Anterior cingulate cortex (tissue), 58 donors: ENCODE measurements around the gene FRRS1L.

ENCODE experiments used
- DNase-seq, 58 donors: peaks; one replicate each; lab custom pipeline; 2025; lab: John Stamatoyannopoulos, UW

FRRS1L gene

GRCh38 chr9:109110329-109111021 lies 56.6 kb downstream of the FRRS1L start:
- DNase-seq = no peak

GRCh38 chr9:109109967-109110328 lies 57.1 kb downstream of the FRRS1L start:
- no peak for DNase-seq

GRCh38 chr9:109108318-109108717 lies 58.7 kb downstream of the FRRS1L start:
- DNase-seq = no peak

GRCh38 chr9:109107402-109108240 lies 59.4 kb downstream of the FRRS1L start:
- no peak for DNase-seq

GRCh38 chr9:109101810-109102209 lies 65.2 kb downstream of the FRRS1L start:
- DNase-seq = no peak

- no peak for DNase-seq
Measured at GRCh38 chr9:109101202-109101595, 65.8 kb downstream of the FRRS1L start.

- no peak for DNase-seq
Measured at GRCh38 chr9:109100543-109101201, 66.4 kb downstream of the FRRS1L start.

GRCh38 chr9:109098960-109099308 lies 68.1 kb downstream of the FRRS1L start:
- peak in 2 of 58 donors; percentile 5 to 26 for DNase-seq

- DNase-seq = peak in 8 of 58 donors; percentile 3 to 28 (median 16)
Measured at GRCh38 chr9:109098171-109098959, 68.7 kb downstream of the FRRS1L start.

- DNase-seq = no peak
Measured at GRCh38 chr9:109097146-109097545, 69.9 kb downstream of the FRRS1L start.

- no peak for DNase-seq
Measured at GRCh38 chr9:109095321-109095720, 71.7 kb downstream of the FRRS1L start.

- DNase-seq = no peak
Measured at GRCh38 chr9:109094268-109094667, 72.8 kb downstream of the FRRS1L start.

- DNase-seq = no peak
Measured at GRCh38 chr9:109092587-109092986, 74.5 kb downstream of the FRRS1L start.

GRCh38 chr9:109092051-109092580 lies 74.9 kb downstream of the FRRS1L start:
- DNase-seq = no peak

GRCh38 chr9:109088221-109088620 lies 78.8 kb downstream of the FRRS1L start:
- no peak for DNase-seq

GRCh38 chr9:109087795-109088194 lies 79.3 kb downstream of the FRRS1L start:
- DNase-seq = no peak

GRCh38 chr9:109086221-109086620 lies 80.8 kb downstream of the FRRS1L start:
- DNase-seq = no peak

- DNase-seq = no peak
Measured at GRCh38 chr9:109085510-109085909, 81.5 kb downstream of the FRRS1L start.

- no peak for DNase-seq
Measured at GRCh38 chr9:109083813-109084405, 83.1 kb downstream of the FRRS1L start.

GRCh38 chr9:109083141-109083540 lies 83.9 kb downstream of the FRRS1L start:
- no peak for DNase-seq
